Rectal smooth muscle tissue (tissue), 1 donor: ENCODE measurements around the gene NAP1L4.
"Not testable (repeated sequence)": the region's sequence is repeated elsewhere in the genome, so short reads cannot be mapped to it uniquely, and the experiment has no call there.

ENCODE experiments used
- H3K27ac ChIP-seq: one replicate; pipeline ENCODE4 v1.7.0; 2013; ENCODE audit warnings: low read depth, low read length, inconsistent platforms
- H3K27me3 ChIP-seq: one replicate; pipeline ENCODE4 v1.7.0; 2013; ENCODE audit warnings: low read length; ENCODE audit not compliant: control insufficient read depth, insufficient read depth
- H3K36me3 ChIP-seq: one replicate; pipeline ENCODE4 v1.7.0; 2013; ENCODE audit warnings: low read length; ENCODE audit not compliant: control insufficient read depth, insufficient read depth
- H3K4me1 ChIP-seq: one replicate; pipeline ENCODE4 v1.7.0; 2013; ENCODE audit warnings: low read length; ENCODE audit not compliant: control insufficient read depth, insufficient read depth
- H3K4me3 ChIP-seq: one replicate; pipeline ENCODE4 v1.7.0; 2013; ENCODE audit warnings: low read length
- H3K9ac ChIP-seq: one replicate; pipeline ENCODE4 v1.7.0; 2013; ENCODE audit warnings: low read length

Gene NAP1L4

DNA sequence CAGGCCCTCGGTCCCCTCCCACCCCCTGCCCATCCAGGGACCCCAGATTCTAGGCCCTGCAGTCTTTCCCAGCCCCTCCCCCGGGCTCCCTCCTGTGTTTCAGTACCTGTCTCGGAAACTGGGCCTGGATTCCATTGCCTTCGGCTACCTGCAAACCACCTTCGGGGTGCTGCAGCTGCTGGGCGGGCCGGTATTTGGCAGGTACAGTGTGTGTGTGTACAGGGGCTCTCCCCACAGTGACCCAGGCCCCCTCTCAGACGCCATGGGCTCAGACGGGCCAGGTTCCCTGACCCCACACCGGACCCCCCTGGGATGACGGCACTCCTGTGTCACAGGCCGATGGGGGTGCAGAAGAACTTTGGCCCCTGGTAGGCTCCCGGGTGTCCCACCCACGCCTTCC lies 84.0 kb downstream of the NAP1L4 start:
- no peak overlapping the region for H3K9ac ChIP-seq
- no peak overlapping the region for H3K27ac ChIP-seq
- H3K27me3 ChIP-seq: no peaks in the 10 kb centered on the region
- H3K36me3 ChIP-seq: no peaks in the 10 kb centered on the region
- no peaks in the 10 kb centered on the region for H3K4me1 ChIP-seq
- H3K4me3 ChIP-seq: no peak overlapping the region

DNA sequence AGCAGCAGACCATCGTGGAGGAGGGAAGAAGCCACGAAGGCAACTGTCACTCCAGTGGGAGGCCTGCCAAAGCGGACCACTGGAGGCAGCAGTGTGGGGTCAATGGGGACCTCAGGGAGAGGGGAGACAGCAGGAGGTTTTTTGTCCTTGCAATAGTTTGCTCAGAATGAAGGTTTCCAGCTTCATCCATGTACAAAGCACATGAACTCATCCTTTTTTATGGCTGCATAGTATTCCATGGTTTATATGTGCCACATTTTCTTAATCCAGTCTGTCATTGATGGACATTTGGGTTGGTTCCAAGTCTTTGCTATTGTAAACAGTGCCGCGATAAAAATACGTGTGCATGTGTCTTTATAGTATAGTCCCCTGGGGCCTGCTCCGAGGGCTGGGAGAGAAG lies 86.8 kb downstream of the NAP1L4 start:
- H3K9ac ChIP-seq, H3K27ac ChIP-seq, H3K27me3 ChIP-seq, H3K4me3 ChIP-seq, H3K4me1 ChIP-seq, H3K36me3 ChIP-seq: not testable (repeated sequence)

GRCh38 chr11:2904153-2905052 lies 87.7 kb downstream of the NAP1L4 start:
- Histone ChIP-seq H3K36me3 (no peaks in the 10 kb centered on the region), H3K4me3 (peak overlapping the region; percentile 26), H3K27me3 (no peaks in the 10 kb centered on the region), H3K9ac (no peak overlapping the region), H3K27ac (no peak overlapping the region), H3K4me1 (peaks cover 3% of the 10 kb centered on the region)

GRCh38 chr11:2903672-2904011 lies 88.5 kb downstream of the NAP1L4 start:
- H3K27ac ChIP-seq: no peak overlapping the region
- peaks cover 3% of the 10 kb centered on the region for H3K4me1 ChIP-seq
- H3K36me3 ChIP-seq: no peaks in the 10 kb centered on the region
- no peaks in the 10 kb centered on the region for H3K27me3 ChIP-seq
- peak overlapping the region; percentile 82 for H3K4me3 ChIP-seq
- no peak overlapping the region for H3K9ac ChIP-seq

DNA sequence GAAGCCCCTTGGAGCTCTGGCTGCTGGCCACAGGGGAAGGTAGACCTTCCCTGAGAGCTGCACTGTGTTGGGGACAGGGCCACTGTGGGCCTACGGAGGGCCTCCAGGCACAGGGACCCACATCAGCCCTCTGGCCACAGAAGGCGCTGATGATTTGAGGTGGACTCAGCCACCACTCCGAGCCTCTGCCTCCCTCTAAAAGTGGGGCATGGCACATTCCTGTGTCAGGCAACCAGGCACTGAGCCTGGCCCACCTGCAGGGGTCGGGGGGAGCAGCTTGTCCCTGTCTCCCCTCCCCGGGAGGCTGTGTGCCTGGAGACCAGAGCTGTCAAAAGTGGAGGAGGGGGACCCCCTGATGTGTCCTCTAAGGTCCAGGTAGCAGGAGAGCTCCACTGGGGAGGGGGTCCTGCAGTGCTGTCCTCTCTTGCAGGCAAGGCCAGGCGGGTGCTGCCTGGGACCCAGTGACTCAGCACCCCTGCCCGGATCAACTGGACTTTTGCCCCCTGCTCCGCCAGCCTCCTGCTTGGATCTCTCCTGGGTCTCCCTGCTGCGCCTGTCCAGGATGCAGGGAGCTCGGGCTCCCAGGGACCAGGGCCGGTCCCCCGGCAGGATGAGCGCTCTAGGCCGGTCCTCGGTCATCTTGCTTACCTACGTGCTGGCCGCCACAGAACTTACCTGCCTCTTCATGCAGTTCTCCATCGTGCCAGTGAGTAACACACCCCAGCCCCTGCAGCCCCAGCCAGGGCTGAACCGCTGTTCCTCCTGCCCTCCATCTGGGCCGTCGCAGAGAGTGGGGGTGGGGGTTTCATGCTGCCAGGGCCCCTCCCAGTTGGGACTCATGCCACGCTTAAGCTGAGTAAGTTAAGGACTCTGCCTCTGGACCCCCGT lies 89.1 kb downstream of the NAP1L4 start:
- Histone ChIP-seq H3K9ac (peak overlapping the region; percentile 51), H3K27me3 (no peaks in the 10 kb centered on the region), H3K36me3 (no peaks in the 10 kb centered on the region), H3K27ac (peak overlapping the region; percentile 17), H3K4me3 (peak overlapping the region; percentile 82), H3K4me1 (peaks cover 3% of the 10 kb centered on the region)

- peak overlapping the region; percentile 51 for H3K9ac ChIP-seq
- no peaks in the 10 kb centered on the region for H3K27me3 ChIP-seq
- peaks cover 3% of the 10 kb centered on the region for H3K4me1 ChIP-seq
- peak overlapping the region; percentile 44 for H3K27ac ChIP-seq
- H3K36me3 ChIP-seq: no peaks in the 10 kb centered on the region
- H3K4me3 ChIP-seq: peak overlapping the region; percentile 82
Measured at GRCh38 chr11:2901854-2902783, 90.0 kb downstream of the NAP1L4 start.

GRCh38 chr11:2901196-2901796 lies 90.8 kb downstream of the NAP1L4 start:
- no peak overlapping the region for H3K9ac ChIP-seq
- H3K27ac ChIP-seq: no peak overlapping the region

GRCh38 chr11:2899080-2899783 lies 92.9 kb downstream of the NAP1L4 start:
- Histone ChIP-seq H3K27ac (no peak overlapping the region), H3K27me3 (no peaks in the 10 kb centered on the region), H3K4me1 (peaks cover 3% of the 10 kb centered on the region), H3K36me3 (no peaks in the 10 kb centered on the region), H3K9ac (no peak overlapping the region), H3K4me3 (no peak overlapping the region)

More at GRCh38 chr11:2901196-2901796, 90.8 kb downstream of the NAP1L4 start:
- no peaks in the 10 kb centered on the region for H3K27me3 ChIP-seq
- H3K36me3 ChIP-seq: no peaks in the 10 kb centered on the region
- peak overlapping the region; percentile 57 for H3K4me3 ChIP-seq
- peaks cover 3% of the 10 kb centered on the region for H3K4me1 ChIP-seq

- H3K27ac ChIP-seq: no peak overlapping the region
- no peak overlapping the region for H3K4me3 ChIP-seq
- H3K9ac ChIP-seq: no peak overlapping the region
- no peaks in the 10 kb centered on the region for H3K27me3 ChIP-seq
- H3K36me3 ChIP-seq: no peaks in the 10 kb centered on the region
- peaks cover 3% of the 10 kb centered on the region for H3K4me1 ChIP-seq
Measured at GRCh38 chr11:2898366-2899079, 93.6 kb downstream of the NAP1L4 start.

DNA sequence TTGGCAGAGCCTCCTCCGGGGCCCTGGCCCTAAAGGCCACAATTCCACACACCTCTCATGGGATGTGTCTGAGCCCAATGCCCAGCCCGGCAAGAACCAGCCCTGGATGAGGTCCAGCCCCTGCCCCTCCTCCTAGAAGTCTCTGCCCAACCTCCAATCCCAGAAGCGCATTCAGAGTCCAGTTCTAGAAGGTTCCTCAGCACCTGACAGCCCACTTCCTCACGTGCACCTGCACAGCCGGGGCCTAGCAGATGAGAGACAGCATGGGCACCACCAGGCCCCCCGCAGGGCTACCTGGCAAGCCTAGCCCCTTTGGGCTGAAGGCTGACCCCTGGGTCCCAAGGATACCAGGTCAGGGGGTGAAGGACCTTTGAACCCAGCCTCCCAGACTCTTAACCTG lies 95.1 kb downstream of the NAP1L4 start:
- Histone ChIP-seq H3K27ac (no peak overlapping the region), H3K9ac (no peak overlapping the region), H3K4me1 (no peaks in the 10 kb centered on the region), H3K27me3 (no peaks in the 10 kb centered on the region), H3K4me3 (no peak overlapping the region), H3K36me3 (no peaks in the 10 kb centered on the region)

- no peaks in the 10 kb centered on the region for H3K27me3 ChIP-seq
- H3K36me3 ChIP-seq: no peaks in the 10 kb centered on the region
- H3K27ac ChIP-seq: no peak overlapping the region
- peaks cover 4% of the 10 kb centered on the region for H3K4me1 ChIP-seq
- no peak overlapping the region for H3K4me3 ChIP-seq
- no peak overlapping the region for H3K9ac ChIP-seq
Measured at GRCh38 chr11:2896047-2896446, 96.1 kb downstream of the NAP1L4 start.
